HEK293 (cell line): ENCODE results near the gene OMD.

Source experiments
- CTCF ChIA-PET: fragments of 350-600 bp; formaldehyde crosslinking; extraction: SDS; loops from one replicate; lab custom pipeline; 2021; ENCODE audit warnings: antibody characterized with exemption; lab: Yijun Ruan, JAX
- POLR2A ChIA-PET: fragments of 300-600 bp; formaldehyde crosslinking; extraction: SDS; loops from one replicate; lab custom pipeline; 2020; ENCODE audit warnings: antibody characterized with exemption, inconsistent platforms; lab: Yijun Ruan, JAX
- H3K27ac ChIP-seq: fragments of 200-500 bp; sonication (Bioruptor generic); 2 replicates; pipeline ENCODE4 v1.5.1; 2014; ENCODE audit warnings: low read depth, low read length, control low read depth, inconsistent platforms; ENCODE audit errors: extremely low read depth
- H3K36me3 ChIP-seq, 2 experiments: fragments of 200-500 bp in 1 of 2; sonication (Bioruptor generic) in 1 of 2; 1 replicate in 1 of 2; 2 replicates in 1 of 2; pipeline ENCODE4 v1.5.1; 2014 to 2017; ENCODE audit warnings: inconsistent platforms in 2 of 2, low read length in 2 of 2; ENCODE audit not compliant: control insufficient read depth in 2 of 2, insufficient read depth in 1 of 2
- H3K4me1 ChIP-seq: fragments of 200-500 bp; sonication (Bioruptor generic); 2 replicates; pipeline ENCODE4 v1.5.1; 2014; ENCODE audit warnings: mild to moderate bottlenecking, low read length, inconsistent platforms; ENCODE audit not compliant: control insufficient read depth, insufficient read depth
- H3K4me3 ChIP-seq: 2 replicates; pipeline ENCODE4 v1.5.1; 2011; ENCODE audit warnings: low read depth, mild to moderate bottlenecking, control low read depth, low read length, moderate library complexity
- H3K9me3 ChIP-seq: fragments of 200-500 bp; sonication (Bioruptor generic); 2 replicates; pipeline ENCODE4 v1.5.1; 2014; ENCODE audit warnings: low read depth, low read length, inconsistent platforms; ENCODE audit not compliant: control insufficient read depth, insufficient read depth
- GLI2 ChIP-seq: fragments of 450-650 bp; formaldehyde crosslinking; IDR thresholded peaks from 2 replicates; pipeline ENCODE4; 2017; ENCODE audit warnings: missing biosample characterization, missing genetic modification characterization, low read depth, borderline replicate concordance
- PBX3 ChIP-seq: sonication (generic); formaldehyde crosslinking; IDR thresholded peaks from 2 replicates; pipeline ENCODE4 v1.8.1; 2022; ENCODE audit warnings: mild to moderate bottlenecking, moderate library complexity, missing genetic modification reagents
- PRDM1 ChIP-seq: fragments of 450-650 bp; formaldehyde crosslinking; IDR thresholded peaks from 2 replicates; pipeline ENCODE4; 2016; ENCODE audit warnings: missing biosample characterization, missing genetic modification characterization
- SCRT1 ChIP-seq: fragments of 450-650 bp; formaldehyde crosslinking; IDR thresholded peaks from 2 replicates; pipeline ENCODE4 v1.5.1; 2016; ENCODE audit warnings: missing biosample characterization, missing genetic modification characterization, borderline replicate concordance
- TCF7L2 ChIP-seq: IDR thresholded peaks from 2 replicates; pipeline ENCODE4 v1.6.1; 2011; ENCODE audit warnings: low read depth, mild to moderate bottlenecking, inconsistent platforms, low read length, moderate library complexity, borderline replicate concordance
- ZBTB11 ChIP-seq: fragments of 450-650 bp; formaldehyde crosslinking; conservative IDR thresholded peaks from 2 replicates; pipeline ENCODE4 v1.5.1; 2016; ENCODE audit warnings: low read depth, missing biosample characterization, missing genetic modification characterization
- ZNF10 ChIP-seq: fragments of 450-650 bp; formaldehyde crosslinking; IDR thresholded peaks from 2 replicates; pipeline ENCODE4 v1.5.1; 2017; ENCODE audit warnings: missing biosample characterization, missing genetic modification characterization
- ZNF121 ChIP-seq: fragments of 450-650 bp; formaldehyde crosslinking; IDR thresholded peaks from 2 replicates; pipeline ENCODE4 v1.5.1; 2016; ENCODE audit warnings: missing biosample characterization, missing genetic modification characterization
- ZNF157 ChIP-seq: fragments of 450-650 bp; formaldehyde crosslinking; IDR thresholded peaks from 2 replicates; pipeline ENCODE4 v1.5.1; 2016; ENCODE audit warnings: missing biosample characterization, missing genetic modification characterization
- ZNF280D ChIP-seq: fragments of 450-650 bp; formaldehyde crosslinking; IDR thresholded peaks from 2 replicates; pipeline ENCODE4 v1.5.1; 2016; ENCODE audit warnings: missing biosample characterization, missing genetic modification characterization
- ZNF311 ChIP-seq: fragments of 450-650 bp; formaldehyde crosslinking; IDR thresholded peaks from 2 replicates; pipeline ENCODE4 v1.5.1; 2017; ENCODE audit warnings: missing biosample characterization, missing genetic modification characterization, borderline replicate concordance
- ZNF335 ChIP-seq: fragments of 450-650 bp; formaldehyde crosslinking; conservative IDR thresholded peaks from 2 replicates; pipeline ENCODE4 v1.5.1; 2016; ENCODE audit warnings: missing biosample characterization, missing genetic modification characterization
- ZNF350 ChIP-seq: fragments of 450-650 bp; formaldehyde crosslinking; IDR thresholded peaks from 2 replicates; pipeline ENCODE4 v1.5.0; 2017; ENCODE audit warnings: missing biosample characterization, mild to moderate bottlenecking, missing genetic modification characterization
- ZNF518A ChIP-seq: fragments of 450-650 bp; formaldehyde crosslinking; conservative IDR thresholded peaks from 2 replicates; pipeline ENCODE4 v1.5.1; 2016; ENCODE audit warnings: low read depth, missing biosample characterization, missing genetic modification characterization
- ZNF549 ChIP-seq: fragments of 450-650 bp; IDR thresholded peaks from 2 replicates; pipeline ENCODE4 v1.5.1; 2018; ENCODE audit warnings: missing biosample characterization, missing genetic modification characterization, mild to moderate bottlenecking, inconsistent platforms, moderate library complexity
- ZNF600 ChIP-seq: fragments of 450-650 bp; formaldehyde crosslinking; IDR thresholded peaks from 2 replicates; pipeline ENCODE4 v1.5.1; 2016; ENCODE audit warnings: missing biosample characterization, missing genetic modification characterization
- ZNF654 ChIP-seq: fragments of 450-650 bp; formaldehyde crosslinking; IDR thresholded peaks from 2 replicates; pipeline ENCODE4 v1.5.1; 2016; ENCODE audit warnings: low read depth, missing biosample characterization, missing genetic modification characterization

Gene OMD

GRCh38 chr9:92426501-92427145, 2.4 kb upstream of the OMD start:
- POLR2A ChIA-PET = no interaction called here
- no peaks in the 10 kb centered on the region for H3K9me3 ChIP-seq

More at GRCh38 chr9:92426501-92427145, 2.4 kb upstream of the OMD start:
- CTCF ChIA-PET = no interaction called here
- no peak overlapping the region for H3K4me3 ChIP-seq
- no peak for TF ChIP-seq ZNF350 (tag by site-specific recombination)
- TF ChIP-seq PRDM1 (tag by site-specific recombination) = no peak
- TF ChIP-seq ZNF280D = no peak
- no peak for TF ChIP-seq ZNF518A
- no peak for TF ChIP-seq ZNF600 (tag by site-specific recombination)
- no peak for TF ChIP-seq ZNF121
- no peak for TF ChIP-seq ZNF335 (tag by site-specific recombination)
- no peak for TF ChIP-seq ZNF157 (tag by site-specific recombination)
- TF ChIP-seq ZNF311 (tag by site-specific recombination) = no peak
- no peak for TF ChIP-seq ZNF10 (tag by site-specific recombination)
- TF ChIP-seq SCRT1 = no peak
- TF ChIP-seq GLI2 (tag by site-specific recombination) = no peak
- no peak for TF ChIP-seq TCF7L2
- TF ChIP-seq ZNF654 = no peak
- no peak for TF ChIP-seq PBX3
- TF ChIP-seq ZBTB11 = no peak
- no peak for TF ChIP-seq ZNF549 (tag by site-specific recombination)
- H3K36me3 ChIP-seq = no peaks in the 10 kb centered on the region; a peak in 1 of 3 replicates
- no peak overlapping the region for H3K27ac ChIP-seq
- H3K4me1 ChIP-seq = no peaks in the 10 kb centered on the region
